Measurements from ENCODE around the gene RLN1. TPM values are rescaled to one million over a fixed set of nuclear protein-coding genes. Genes with fewer than 3 reads are reported as not detected.
"Not testable (repeated sequence)": the region's sequence is repeated elsewhere in the genome, so short reads cannot be mapped to it uniquely, and the experiment has no call there.

The RLN1 gene
- total RNA-seq, 1 experiment from 2014 or later = not detected

DNA sequence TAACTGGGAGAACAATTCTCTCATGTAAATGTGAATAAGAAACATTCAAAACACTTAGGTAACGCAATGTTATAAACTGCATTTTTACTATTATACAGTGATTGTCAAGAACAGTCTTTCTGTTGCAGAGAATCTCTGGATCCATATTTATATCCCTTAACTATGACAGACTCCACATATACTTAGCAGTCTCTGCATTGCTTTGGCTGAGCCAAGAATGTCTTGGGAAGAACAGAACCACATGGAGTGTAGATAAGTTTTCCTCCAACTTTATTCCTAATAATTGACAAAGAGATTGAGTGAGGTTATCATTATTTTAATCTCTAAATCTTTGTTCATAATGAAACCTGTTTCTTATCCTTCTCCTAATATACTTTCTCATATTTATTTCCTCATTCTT lies 15.6 kb upstream of the RLN1 start:
- no peaks in the 10 kb centered on the region for H3K4me1 Mint-ChIP-seq (ENCODE audit: low read depth, unreplicated experiment)
- no peaks in the 10 kb centered on the region for H3K9me3 Mint-ChIP-seq (ENCODE audit: low read depth, unreplicated experiment)
- TF ChIP-seq, protein P1, sequence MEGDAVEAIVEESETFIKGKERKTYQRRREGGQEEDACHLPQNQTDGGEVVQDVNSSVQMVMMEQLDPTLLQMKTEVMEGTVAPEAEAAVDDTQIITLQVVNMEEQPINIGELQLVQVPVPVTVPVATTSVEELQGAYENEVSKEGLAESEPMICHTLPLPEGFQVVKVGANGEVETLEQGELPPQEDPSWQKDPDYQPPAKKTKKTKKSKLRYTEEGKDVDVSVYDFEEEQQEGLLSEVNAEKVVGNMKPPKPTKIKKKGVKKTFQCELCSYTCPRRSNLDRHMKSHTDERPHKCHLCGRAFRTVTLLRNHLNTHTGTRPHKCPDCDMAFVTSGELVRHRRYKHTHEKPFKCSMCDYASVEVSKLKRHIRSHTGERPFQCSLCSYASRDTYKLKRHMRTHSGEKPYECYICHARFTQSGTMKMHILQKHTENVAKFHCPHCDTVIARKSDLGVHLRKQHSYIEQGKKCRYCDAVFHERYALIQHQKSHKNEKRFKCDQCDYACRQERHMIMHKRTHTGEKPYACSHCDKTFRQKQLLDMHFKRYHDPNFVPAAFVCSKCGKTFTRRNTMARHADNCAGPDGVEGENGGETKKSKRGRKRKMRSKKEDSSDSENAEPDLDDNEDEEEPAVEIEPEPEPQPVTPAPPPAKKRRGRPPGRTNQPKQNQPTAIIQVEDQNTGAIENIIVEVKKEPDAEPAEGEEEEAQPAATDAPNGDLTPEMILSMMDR (IDR thresholded peaks at IDR 0.05; ENCODE audit: unreplicated experiment) = no peak
- DNase-seq = no peak
- no peaks in the 10 kb centered on the region for H3K36me3 Mint-ChIP-seq (ENCODE audit: insufficient read depth, unreplicated experiment)
- H3K27me3 Mint-ChIP-seq (ENCODE audit: unreplicated experiment) = no peaks in the 10 kb centered on the region
- BruUV-seq (replicated peaks) = no TSS peak
- intact Hi-C loops (cut with micrococcal nuclease; ENCODE audit: unreplicated experiment) = no loop called here
- no peak overlapping the region for H3K4me3 Mint-ChIP-seq (ENCODE audit: low read depth, unreplicated experiment)
- no peak overlapping the region for H3K27ac Mint-ChIP-seq (ENCODE audit: unreplicated experiment)
- CTCF ChIA-PET = no interaction called here

- Mint-ChIP-seq H3K36me3 (ENCODE audit: insufficient read depth, unreplicated experiment) (no peaks in the 10 kb centered on the region), H3K4me1 (ENCODE audit: low read depth, unreplicated experiment) (no peaks in the 10 kb centered on the region), H3K4me3 (ENCODE audit: low read depth, unreplicated experiment) (no peak overlapping the region), H3K9me3 (ENCODE audit: low read depth, unreplicated experiment) (no peaks in the 10 kb centered on the region), H3K27ac (ENCODE audit: unreplicated experiment) (no peak overlapping the region), H3K27me3 (ENCODE audit: unreplicated experiment) (no peaks in the 10 kb centered on the region)
- BruUV-seq (replicated peaks) = no TSS peak
- intact Hi-C loops (cut with micrococcal nuclease; ENCODE audit: unreplicated experiment) = no loop called here
- TF ChIP-seq, protein P1 (IDR thresholded peaks at IDR 0.05; ENCODE audit: unreplicated experiment) = no peak
- CTCF ChIA-PET = no interaction called here
- no peak for DNase-seq
These were observed 14.5 kb upstream of the RLN1 start for GRCh38 chr9:5354184-5354583.

DNA sequence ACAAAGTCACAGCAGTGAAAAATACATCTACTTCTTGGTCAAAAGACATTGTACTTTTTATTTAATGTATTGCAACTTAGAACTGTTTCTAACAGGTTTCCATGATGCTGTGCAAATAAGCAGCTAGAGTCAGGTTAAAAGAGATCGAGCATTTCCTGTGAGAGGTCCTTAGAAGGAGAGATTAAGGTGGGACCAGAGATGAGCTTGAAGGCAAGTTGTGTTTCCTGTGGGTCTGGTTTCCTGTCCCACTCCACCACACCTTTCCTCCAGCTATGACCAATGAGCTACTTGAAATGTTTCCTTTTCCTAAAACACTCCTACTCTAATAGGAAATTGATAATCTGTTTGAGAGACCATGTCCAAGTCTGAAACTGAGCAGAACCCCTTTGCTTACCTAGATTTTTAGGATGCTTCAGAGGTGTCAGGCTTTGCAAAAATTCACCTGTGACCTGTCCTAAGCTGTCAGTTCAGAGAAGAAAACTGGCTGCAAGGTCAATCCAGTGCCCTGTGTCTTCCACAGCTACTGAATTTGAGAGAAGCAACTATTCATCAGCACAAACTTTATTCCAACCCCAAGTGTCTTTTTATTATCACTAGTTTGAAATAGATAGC lies 13.1 kb upstream of the RLN1 start:
- BruUV-seq (replicated peaks) = no TSS peak
- no peak overlapping the region for H3K4me3 Mint-ChIP-seq (ENCODE audit: low read depth, unreplicated experiment)
- CTCF ChIA-PET = no interaction called here

DNA sequence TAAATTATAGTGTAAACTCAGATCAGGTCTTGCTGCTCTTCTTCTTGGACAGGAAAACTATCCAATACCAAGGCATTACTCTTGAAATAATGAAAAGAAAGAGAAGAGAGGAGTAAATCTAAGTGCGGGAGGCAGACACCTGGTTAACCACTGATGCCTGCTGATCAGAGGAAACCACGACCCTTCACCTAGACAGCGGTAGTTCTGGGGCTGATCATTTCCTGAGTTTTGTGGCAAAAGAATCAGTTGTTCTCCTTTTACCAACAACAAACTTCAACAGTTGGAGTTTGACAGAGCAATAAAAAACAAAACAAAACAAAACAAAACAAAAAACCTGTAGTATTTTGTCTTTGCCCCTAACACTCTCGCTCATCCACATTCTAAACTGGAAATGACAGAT lies 3.0 kb downstream of the RLN1 start:
- BruUV-seq (replicated peaks) = no TSS peak
- H3K9me3 Mint-ChIP-seq (ENCODE audit: low read depth, unreplicated experiment) = no peaks in the 10 kb centered on the region
- intact Hi-C loops (cut with micrococcal nuclease; ENCODE audit: unreplicated experiment) = no loop called here
- H3K4me3 Mint-ChIP-seq (ENCODE audit: low read depth, unreplicated experiment) = no peak overlapping the region
- TF ChIP-seq, protein P1 (IDR thresholded peaks at IDR 0.05; ENCODE audit: unreplicated experiment) = no peak
- H3K36me3 Mint-ChIP-seq (ENCODE audit: insufficient read depth, unreplicated experiment) = no peaks in the 10 kb centered on the region
- H3K27ac Mint-ChIP-seq (ENCODE audit: unreplicated experiment) = no peak overlapping the region
- H3K27me3 Mint-ChIP-seq (ENCODE audit: unreplicated experiment) = no peaks in the 10 kb centered on the region
- no peak for DNase-seq
- CTCF ChIA-PET = no interaction called here
- no peaks in the 10 kb centered on the region for H3K4me1 Mint-ChIP-seq (ENCODE audit: low read depth, unreplicated experiment)

More for the DNA sequence above, 13.1 kb upstream of the RLN1 start:
- intact Hi-C loops (cut with micrococcal nuclease; ENCODE audit: unreplicated experiment) = no loop called here
- Mint-ChIP-seq H3K36me3 (ENCODE audit: insufficient read depth, unreplicated experiment) (no peaks in the 10 kb centered on the region), H3K27me3 (ENCODE audit: unreplicated experiment) (no peaks in the 10 kb centered on the region), H3K9me3 (ENCODE audit: low read depth, unreplicated experiment) (no peaks in the 10 kb centered on the region), H3K27ac (ENCODE audit: unreplicated experiment) (no peak overlapping the region), H3K4me1 (ENCODE audit: low read depth, unreplicated experiment) (no peaks in the 10 kb centered on the region)
- TF ChIP-seq, protein P1 (IDR thresholded peaks at IDR 0.05; ENCODE audit: unreplicated experiment) = no peak
- no peak for DNase-seq

GRCh38 chr9:5331276-5331675 lies 8.4 kb downstream of the RLN1 start:
- H3K36me3 Mint-ChIP-seq (ENCODE audit: insufficient read depth, unreplicated experiment); DNase-seq; H3K9me3 Mint-ChIP-seq (ENCODE audit: low read depth, unreplicated experiment); H3K27ac Mint-ChIP-seq (ENCODE audit: unreplicated experiment); BruUV-seq (replicated peaks); H3K4me3 Mint-ChIP-seq (ENCODE audit: low read depth, unreplicated experiment); CTCF ChIA-PET; H3K4me1 Mint-ChIP-seq (ENCODE audit: low read depth, unreplicated experiment); intact Hi-C loops (cut with micrococcal nuclease; ENCODE audit: unreplicated experiment); H3K27me3 Mint-ChIP-seq (ENCODE audit: unreplicated experiment): not testable (repeated sequence)
